Hepatic stellate cell (primary cell): Measurements from ENCODE around the gene TPM3.
"Not testable (repeated sequence)": the region's sequence is repeated elsewhere in the genome, so short reads cannot be mapped to it uniquely, and the experiment has no call there.

Experiments
- DNase-seq: peaks from one replicate; pipeline ENCODE4 v3.0.0; 2011; ENCODE audit warnings: low spot score

TPM3 gene

DNA sequence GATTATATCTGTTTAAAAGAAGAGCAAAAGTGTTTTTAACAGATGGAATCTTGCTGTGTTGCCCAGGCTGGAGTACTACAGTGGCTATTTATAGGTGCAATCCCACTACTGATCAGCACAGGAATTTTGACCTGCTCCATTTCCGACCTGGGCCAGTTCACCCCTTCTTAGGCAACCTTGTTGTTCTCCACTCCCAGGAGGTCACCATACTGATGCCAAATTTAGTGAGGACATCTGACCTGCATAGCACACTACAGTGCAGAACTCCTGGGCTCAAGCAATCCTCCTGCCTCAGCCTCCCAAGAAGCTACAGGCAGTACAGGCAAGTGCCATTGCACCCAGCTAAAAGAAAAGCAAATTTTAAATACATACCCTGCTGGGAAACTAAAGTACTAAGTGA, 25.7 kb downstream of the TPM3 start:
- DNase-seq, result no peak

DNA sequence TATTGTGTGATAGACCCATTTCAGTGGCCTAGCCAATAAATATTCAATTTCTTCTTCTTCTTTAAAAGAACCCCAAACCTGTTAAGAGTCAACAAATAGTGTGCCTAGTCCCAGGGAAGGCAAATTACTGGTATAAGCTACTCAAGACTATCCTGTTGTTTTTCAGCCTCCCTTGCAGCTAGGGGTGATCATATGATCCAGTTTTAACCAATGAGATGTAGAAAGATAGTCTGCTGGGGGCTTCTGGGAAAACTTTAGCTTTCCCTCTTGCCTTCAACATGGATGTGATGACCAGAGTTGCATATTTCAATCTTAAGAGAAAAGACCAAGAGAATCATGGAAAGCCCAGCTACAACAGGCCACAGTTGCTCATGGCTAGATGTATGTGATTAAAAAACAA, 32.3 kb downstream of the TPM3 start:
- DNase-seq, result no peak

DNA sequence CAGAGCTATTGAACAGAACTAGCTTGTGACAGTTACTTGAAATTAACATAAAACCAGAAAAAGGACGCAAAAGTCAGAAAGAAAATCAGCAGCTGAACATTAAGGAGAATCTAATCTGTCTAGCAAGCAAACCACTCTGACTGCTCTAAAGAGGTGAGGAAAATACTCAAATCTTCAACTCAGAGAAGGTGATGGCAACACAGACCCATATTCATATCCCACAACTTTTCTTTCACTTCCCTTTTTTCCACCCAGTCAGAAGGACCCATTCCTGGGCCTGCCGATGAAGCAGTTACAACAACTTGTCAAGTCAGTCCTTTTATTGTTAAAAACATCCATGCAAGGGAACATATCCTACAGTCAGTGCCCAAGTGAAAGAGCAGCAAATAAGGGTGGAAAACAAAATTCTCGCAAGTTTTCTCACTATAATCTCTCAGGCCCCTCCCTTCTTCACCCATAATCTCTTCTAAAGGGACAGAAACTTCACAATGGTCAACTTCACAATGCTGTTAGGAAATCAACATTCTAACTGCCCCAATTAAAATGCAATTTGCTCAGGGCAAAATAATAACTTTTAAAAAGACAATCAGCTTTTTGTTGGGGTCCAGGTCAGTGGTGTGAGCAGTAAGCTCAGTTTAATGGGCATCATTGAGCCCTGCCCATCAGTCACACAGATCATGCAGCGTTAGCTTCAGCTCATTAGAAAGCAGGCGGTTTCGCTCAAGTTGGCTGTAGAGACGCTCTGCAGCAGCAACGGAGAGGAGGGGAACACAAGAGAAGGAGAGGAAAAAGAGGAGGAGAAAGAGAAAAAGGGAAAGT, 33.4 kb downstream of the TPM3 start:
- DNase-seq, result no peak

DNA sequence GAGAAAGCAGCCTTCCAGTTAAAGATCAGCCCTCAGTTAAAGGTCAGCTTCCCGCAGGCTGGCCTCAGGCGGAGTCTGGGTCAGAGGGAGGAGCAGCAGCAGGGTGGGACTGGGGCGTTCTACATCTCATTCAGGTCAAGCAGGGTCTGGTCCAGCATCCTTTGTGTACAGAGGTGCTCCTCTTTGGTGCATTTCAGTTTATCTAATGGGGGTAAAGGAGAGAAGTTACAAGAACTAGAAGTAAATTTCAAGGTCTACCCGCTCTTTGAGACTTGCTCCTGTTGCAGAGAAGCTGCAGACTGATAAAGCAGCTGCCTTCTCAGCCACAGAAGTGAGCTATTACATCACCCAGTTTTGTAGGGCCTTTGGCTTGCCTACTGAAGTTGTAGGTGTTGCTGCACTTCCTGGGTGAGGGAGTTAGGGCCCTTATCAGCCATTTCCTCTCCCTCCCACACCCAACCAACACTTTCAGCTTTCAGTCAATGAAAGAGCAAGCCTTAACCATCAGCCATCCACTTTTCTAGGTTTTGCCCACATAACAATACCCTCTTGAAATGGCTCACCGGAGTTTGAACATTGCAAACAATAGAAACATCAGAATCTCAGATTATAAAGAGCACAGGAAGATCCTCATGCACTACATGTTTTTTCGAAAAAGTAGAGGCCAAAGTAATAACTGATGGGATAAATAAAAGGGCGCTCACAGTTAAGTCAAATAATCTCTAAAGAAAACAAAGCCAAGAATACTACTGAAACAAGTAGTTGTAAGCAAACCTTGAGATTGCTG, 34.2 kb downstream of the TPM3 start:
- DNase-seq, result no peak

DNA sequence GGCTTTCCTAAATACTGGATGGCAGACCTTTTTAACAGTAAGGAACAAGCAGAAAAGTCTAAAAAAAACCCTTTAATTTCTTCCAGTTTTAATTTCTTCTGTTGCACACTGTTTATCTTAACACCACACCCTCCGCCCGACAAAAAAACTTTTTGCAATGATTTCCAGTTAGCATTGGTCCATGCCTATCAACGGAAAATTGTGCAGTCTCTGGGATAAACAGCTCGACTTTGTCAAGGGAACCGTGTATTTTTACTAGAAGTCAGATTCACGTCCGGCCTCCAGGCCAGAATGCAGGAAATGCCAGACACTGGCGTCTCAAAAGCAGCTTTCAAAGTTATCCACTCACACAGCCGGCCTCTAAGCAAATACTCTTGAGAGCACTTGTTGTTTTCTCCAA, 36.6 kb downstream of the TPM3 start:
- DNase-seq, result peak; percentile 65

DNA sequence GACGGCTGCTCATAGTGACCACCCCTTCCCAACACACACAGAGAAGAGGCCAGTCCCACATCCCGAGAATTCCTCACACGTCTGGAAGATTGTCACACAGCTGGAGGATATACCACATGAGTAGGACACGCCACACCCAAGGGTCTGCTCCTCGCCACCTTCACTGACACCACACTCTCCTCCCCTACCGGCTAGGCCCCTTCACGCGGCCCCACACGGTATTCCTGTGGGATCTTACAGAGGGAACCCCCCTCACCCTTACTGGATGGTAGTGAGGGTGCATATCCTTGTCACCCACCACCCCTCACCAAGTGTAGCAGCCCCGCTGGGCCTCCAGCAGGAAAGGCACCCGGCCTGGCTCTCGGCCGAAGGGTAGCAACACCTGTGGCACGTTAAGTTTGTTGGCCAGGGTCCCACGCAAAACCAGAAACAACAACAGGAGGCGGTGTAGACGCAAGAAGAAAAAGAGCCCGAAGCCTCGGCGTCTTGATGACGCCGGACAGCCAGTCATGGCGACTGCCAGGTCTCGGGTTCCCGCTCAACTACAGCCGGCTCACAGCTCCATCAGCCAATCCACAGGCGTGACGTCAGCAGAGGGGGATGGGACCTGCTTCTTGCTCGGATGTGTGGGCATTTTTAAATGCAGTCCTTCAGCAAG, 37.2 kb downstream of the TPM3 start, which contains the start of gene NUP210L:
Gene NUP210L (minus strand): TSS at position 540 of the 658 bp plus-strand sequence.
- DNase-seq, result peak; percentile 34

DNA sequence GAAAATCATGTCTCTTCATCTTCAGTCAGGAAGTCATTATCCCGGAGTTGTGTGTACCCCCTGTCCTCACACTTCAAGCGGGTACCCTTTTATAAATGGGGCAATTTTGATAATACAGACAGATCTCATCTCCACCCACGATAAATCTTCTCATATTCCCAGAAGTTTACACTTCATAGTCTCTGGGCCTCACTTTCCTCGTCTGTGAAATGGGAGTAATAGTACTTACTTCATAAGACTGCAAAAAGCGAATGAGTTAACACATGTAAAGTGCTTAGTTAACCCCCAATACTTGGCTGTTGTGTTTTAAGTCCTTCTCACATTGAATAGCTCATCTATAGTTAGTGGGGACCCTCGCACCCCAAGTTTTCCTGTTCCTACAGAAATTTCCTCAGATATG, 37.8 kb downstream of the TPM3 start:
- DNase-seq, result no peak

DNA sequence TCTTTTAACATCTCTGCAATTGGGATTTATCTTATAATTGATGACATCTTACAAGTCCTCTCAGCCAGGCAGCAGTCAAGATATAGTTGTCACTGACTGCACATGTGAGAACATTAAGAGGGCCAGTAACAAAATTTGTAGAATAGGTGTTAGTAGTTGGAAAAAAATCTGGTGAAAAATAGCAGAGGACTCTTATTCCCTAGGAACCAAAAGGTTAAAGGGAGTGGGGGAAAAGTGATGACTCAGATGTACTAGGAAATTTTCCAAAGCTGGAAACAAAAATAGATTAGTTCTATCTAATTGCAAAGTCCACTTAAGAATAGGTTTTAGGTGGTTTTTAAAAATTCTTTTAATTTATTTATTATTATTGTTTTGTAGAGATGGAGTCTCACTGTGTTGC, 40.6 kb downstream of the TPM3 start:
- peak; percentile 34 for DNase-seq

DNA sequence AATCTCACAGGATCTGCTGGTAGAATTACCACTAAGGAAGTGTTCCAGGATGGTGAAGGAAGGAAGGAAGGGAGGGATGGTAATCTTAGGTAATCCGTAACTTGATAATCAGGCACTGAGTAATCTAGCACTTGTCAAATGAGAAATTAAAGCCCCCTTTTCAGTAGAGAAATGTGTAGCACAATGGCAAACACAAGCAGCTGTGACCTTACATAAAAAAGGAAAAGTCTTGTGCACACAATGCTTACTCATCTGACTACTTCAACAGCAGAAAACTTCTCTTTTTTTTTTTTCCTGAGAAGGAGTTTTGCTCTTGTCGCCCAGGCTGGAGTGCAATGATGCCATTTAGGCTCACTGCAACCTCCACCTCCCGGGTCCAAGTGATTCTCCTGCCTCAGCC, 43.1 kb downstream of the TPM3 start:
- no peak for DNase-seq

DNA sequence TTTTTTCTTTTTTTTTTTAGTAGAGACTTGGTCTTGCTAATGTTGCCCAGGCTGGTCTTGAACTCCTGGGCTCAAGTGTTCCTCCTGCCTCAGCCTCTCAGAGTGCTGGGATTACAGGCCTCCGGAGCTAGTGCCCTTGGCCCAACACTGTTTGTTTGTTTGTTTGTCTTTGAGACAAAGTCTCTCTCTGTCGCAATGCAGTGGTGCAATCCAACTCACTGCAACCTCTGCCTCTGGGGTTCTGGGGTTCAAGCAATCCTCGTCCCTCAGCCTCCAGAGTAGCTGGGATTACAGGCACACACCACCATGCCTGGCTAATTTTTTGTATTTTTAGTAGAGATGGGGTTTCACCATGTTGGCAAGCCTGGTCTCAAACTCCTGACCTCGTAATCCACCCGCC, 44.4 kb downstream of the TPM3 start:
- not testable (repeated sequence) for DNase-seq

DNA sequence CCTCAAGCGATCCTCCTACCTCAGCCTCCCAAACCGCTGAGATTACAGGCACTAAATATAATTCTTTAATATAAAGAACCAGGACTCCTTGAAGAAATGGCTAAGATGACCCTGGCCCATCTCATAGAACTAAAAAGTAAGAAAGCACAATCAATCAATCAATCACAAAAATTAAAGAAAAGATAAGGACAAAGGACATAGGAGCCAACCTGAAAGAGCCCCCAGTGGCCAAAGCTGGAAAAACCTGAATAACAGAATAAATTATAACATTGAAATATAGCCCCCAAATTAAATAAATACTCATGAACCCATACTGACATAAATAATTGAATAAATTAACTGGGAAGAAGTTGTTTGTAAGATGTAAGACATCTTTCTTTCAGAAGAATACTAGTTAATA, 45.9 kb downstream of the TPM3 start:
- no peak for DNase-seq

DNA sequence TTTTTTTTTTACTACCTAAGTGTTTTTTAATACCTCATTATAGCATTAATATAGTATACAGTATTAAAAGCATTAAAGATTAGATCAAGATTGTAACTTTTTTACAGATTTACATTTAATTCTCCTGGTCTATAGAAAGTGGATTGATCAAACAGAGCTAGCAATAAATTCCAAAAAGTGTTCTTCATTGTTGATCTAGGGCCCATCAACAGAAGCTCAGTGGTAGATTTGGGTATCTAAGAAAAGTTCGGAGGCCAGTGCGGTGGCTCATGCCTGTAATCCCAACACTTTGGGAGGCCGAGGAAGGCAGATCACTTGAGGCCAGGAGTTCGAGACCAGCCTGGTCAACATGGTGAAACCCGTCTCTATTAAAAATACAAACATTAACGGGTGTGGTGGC, 49.5 kb downstream of the TPM3 start:
- DNase-seq, result no peak

DNA sequence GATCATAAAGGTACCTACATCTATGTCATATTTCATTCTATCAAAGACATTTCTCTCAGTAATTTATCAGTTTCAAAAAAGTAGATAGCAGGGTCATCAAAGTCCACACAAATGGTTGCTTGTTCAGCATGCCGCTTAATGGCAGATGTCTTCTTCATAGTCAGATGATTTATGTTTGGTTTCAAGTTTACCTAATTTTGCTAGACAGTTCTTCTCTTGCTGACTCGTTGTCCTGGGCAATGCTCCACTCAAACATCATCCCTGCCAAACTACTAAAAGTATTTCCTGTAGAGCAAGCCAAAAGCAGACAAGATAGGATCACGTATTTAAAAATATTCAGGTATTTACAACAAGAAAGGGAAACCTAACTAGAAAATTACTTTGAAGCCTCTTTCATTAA, 50.7 kb downstream of the TPM3 start:
- no peak for DNase-seq

DNA sequence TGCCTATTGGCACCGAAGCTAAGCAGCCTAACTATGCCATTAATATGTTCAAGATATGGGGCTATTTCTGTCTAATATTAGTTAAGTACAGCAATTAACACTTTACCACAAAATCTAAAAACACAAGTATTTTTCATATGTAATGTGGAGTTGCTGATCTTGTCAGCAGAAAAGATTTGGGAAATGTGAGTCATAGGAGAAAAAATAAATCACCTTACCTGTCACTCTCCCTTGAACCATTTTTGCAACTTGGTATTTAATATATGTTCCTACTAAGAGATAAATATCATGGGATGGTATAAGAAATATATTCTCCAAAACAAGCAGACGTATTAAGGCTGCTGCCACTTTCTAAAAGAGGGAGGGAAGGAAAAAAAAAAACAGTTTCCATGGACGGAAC, 54.0 kb downstream of the TPM3 start:
- no peak for DNase-seq

DNA sequence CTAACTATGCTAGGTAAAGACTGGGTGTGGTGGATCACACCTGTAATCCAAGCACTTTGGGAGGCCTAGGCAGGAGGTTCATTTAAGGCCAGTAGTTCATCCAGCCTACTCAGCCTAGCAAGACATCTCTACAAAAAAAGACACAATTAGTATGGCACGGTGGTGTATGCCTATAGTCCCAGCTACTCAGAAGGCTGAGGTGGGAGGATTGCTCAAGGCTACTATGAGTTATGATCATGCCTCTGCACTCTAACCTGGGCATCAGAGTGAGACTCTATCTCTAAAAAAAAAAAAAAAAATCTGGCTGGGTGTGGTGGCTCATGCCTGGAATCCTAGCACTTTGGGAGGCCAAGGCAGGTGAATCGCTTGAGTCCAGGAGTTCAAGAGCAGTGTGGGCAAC, 58.6 kb downstream of the TPM3 start:
- DNase-seq, result no peak

DNA sequence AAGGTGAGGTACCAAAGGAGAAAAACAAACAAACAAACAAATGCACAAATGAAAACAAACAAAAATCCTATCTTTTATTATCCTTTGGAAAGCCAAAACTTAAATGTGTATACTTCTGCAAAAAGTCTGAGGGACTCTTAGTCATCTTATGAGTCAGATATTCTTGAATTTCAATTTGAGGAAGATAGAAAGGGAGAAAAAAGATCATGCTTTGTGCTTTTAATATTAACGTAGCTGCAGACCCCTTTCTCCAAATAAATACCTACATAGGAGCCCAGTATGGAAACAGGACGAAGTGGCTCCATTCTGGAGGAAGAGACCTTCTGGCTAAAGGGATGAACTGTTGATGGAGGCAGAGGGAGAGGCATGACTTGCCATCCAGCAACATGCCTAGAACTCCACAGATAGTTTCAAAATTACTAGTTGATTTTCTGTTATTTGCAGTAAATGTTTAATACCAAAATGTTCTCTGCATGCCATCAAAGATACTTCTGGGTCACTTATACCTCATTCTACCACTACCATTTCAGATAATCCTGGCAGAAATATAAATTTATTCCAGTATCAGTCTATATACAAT, 62.4 kb downstream of the TPM3 start:
- DNase-seq, result peak; percentile 21

DNA sequence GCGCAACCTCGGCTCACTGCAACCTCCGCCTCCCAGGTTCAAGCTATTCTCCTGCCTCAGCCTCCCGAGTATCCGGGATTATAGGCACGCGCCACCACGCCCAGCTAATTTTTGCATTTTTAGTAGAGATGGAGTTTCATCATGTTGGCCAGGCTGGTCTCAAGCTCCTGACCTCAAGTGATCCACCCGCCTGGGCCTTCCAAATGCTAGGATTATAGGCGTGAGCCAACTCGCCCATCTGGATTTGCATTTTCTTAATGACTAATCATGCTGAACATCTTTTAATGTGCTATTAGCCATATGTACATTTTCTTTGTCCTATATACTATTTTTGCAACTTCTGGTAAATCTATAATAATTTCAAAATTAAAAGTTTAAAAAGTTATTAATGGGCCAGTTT, 68.7 kb downstream of the TPM3 start:
- DNase-seq, result not testable (repeated sequence)

DNA sequence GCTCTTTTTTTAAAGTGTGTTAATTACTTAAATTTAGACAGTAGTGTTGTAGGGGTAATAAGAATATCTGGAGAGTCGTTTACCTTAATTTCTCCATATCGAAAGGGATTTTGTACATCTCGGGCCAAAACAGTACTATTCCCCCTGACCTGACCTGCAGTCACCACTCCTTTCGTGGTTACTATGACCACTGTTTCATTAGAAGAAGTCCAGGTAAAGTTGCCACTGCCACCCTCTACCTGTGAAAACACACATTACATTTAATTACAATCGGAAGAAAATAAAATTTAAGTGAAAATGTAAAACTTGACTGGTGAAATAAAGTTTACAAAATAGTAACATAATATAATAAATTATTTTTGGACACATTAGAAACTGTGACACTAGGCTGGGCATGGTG, 74.3 kb downstream of the TPM3 start:
- no peak for DNase-seq

DNA sequence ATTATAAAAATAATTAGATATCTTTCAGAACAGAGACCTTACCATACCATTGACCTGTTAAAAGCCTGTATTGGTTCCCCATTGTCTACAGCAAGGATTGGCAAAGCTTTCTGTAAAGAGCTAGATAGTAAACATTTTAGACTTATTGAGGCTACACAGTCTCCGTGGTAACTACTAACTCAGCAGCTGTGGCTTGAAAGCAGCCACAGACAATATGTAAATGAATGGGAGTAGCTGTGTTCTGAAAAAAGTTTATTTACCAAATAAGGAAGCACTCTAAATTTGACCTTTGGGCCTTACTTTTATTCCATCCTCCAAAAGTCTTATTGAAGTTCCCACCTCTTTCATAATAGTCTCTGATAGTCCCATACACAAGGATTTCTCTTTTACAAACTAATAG, 76.7 kb downstream of the TPM3 start:
- no peak for DNase-seq
